LHCN-M2 (cell line): ENCODE data around the gene TMEM273. TPM values are rescaled to one million over a fixed set of nuclear protein-coding genes. Genes with fewer than 3 reads are reported as not detected.

Experiments
- DNase-seq: peaks from one replicate; pipeline ENCODE4 v3.0.0-alpha.2; 2012; ENCODE audit warnings: low read depth
- total RNA-seq: library from RNA; depleted of rRNA; stranded (reverse); fragments of >200 nt; gene quantifications from 2 replicates; pipeline ENCODE4 v1.2.3, GENCODE V29; 2014

Gene TMEM273
- total RNA-seq, 1 experiment from 2014 or later, result not detected

DNA sequence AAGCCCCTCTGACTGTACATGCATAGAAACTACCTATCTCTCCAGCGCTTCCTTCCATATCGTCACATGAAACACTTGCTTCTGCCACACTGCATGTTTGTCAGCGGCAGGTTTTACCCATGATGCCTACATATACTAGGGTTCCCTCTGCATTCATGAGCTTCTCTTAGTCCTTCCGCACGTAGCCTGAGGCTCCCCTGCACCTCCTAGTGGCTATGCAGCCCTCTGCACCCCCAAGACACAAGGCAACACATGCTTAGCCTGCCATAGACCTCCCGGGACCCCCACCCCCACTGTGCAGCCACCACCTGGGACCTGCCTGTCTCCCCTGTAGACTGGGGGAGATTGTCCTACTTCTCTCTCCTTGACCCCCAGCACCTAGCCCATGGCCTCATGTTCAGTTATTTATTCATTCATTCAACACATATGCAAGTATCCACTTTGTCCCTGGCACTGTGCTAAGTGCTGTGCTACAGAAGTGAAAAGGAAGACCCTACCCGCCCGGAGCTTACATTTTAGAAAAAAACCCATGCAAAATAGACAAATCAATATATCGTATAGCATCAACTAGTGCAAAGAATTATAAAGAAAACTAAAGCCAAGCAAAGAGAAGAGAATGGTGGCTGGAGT lies 23.5 kb downstream of the TMEM273 start:
- DNase-seq, result no peak

DNA sequence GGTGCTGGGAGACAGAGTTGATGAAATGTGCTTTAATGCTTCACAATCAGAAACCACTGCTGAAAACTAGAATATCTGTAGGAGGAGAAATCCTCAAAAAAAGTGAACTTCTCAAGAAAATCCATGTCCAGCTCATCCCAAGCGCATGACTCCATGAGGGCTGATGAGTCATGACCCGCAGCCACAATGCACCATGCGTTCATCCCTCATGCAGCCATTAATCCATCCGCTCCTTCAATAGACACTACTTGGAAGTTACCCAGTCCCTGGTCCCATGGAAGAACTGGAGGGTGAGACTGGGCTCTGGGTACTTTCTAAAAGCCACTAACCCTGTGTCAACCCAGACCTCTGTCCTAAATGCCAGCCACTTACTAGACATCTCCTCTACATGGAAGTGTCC lies 24.4 kb downstream of the TMEM273 start:
- DNase-seq, result peak; percentile 84

DNA sequence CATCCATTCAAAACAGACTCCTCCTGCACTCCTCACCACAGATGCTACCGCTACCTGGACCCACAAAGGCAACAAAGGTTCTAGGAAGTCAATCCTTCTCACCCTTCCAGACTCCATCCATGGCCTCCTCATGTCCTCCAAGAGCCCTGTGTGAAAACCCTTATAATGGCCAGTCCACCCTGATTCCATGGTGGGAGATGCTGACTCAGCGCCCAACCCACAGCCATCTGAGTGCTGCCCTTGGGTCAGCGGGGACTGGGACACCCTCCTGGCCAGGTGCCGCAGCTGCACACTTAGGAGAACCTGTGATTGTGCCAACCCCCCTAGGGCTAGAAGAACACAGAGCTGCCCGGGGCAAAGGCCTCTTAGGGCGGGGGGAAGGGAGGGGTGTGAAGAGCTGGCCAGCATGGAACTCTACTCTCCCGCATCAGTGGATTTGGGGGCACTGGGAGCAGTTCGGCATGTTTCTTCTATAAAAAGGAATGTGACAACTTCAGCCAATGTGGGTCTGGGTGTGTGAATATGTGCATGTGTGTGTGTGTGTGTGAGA lies 25.4 kb downstream of the TMEM273 start:
- DNase-seq, result no peak

DNA sequence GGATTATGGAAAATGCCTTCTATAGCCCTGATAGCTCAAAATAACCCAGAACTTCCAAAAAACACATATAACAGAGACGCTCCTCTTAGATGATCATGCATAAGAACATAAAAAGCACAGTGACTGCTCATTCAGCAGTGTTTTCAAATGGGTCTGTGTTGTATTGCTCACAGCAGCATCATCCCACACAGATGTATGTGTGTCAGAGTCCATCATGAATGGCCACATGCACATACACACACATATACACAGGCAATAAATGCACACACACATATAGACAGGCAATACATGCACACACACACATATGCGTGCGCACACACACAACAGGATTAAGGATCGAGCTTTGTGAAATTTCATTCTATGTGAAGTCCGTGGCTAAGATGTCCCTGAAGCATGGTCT lies 26.1 kb downstream of the TMEM273 start:
- DNase-seq, result no peak

DNA sequence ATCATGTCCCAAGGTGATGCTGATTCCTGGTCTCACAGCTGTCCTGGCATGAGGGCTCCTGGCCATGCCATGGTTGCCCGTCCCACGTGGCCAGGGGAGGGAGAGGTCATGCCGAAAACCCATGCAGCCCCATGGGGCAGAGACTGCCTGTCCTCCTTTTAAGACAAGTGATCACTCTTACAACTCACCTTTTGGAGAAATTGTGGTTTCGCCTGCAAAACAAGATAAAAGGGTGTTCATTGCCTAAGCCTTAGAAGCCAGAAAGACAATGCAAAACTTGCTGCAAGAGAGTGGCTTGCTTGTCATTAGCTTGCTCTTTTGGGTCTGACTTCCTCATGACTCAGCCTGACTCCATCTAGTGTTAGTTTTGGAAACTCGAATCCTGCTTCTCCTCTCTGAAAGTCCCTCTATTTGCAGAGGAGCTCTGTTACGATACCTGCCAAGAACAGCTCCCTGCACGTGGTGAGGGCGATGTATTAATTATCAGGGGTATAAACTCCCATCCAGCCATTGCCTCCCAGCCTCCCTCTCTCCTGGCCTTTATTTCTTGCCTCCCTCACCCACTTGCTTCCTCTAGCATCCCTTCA lies 26.7 kb downstream of the TMEM273 start:
- DNase-seq, result peak; percentile 47

DNA sequence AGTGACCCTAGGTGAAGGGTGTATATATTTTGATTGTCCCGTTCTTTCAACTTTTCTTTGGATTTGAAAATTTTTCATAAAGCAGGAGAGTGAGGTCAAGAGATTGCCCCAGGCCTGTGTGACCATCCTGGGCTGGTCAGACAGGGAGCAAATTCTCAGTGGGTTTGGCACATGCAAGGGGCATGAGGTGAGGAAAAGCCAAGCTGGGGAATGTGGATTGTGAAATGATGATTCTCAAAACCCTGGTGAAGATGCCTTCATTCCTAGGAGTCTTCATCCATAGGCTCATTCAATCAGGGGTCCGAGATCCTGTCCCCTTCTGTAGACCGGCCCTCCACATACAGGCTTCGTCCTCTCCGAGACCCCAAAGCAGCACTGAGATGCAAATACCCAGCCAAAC lies 27.4 kb downstream of the TMEM273 start:
- no peak for DNase-seq

DNA sequence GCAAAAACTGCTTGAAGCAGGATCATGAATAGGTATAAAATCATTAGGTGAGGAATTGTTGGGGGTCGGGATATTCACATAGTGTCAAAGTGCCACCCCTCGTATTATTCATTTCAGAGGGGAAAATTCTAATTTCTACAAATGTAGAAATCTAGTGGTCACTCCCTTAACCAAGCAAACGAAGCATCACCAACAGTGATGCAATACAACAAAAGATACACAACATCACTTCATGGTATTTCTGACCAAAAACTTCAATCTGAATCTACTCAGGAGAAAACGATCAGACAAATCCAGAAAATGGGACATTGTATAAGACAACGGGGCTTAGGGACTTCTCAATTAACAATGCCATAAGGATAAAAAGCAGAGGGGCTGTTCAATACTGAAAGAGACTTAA lies 28.1 kb downstream of the TMEM273 start:
- DNase-seq, result no peak

DNA sequence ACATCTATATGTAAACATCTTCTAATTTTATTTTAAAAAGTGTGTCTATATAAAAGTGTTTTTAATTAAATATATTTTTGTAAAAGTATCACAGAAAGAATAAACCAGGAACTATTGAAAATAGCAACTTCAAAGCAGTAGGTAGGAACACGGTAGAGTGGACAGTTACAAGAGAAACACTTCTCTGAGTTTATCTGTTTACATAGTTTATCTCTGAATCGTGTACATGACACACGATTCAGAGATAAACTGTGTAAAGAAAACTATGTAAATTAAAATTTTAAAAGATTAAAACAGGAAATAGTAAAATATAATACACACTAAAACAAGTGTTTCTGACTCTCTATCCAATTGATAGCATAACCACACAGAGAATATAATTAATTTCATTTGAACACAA lies 29.3 kb downstream of the TMEM273 start:
- no peak for DNase-seq

DNA sequence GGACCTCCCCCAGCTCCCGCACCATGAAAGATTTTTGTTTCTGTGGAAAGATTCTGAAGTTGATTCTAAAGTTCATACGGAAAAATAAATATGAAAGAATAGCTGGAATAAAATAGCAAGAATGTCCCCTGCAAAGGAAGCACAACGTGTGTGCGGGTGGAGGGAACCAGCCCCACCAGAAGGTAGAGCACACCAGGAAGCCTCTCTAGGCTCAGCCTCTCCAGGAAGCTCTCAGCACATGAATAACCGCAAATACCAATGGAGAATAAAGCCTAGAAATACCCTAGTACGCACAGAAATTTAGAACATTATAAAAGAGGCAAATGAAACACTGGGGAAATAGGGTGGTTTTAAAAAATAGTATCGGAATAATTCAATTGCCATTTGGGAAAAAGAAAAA lies 29.8 kb downstream of the TMEM273 start:
- no peak for DNase-seq

DNA sequence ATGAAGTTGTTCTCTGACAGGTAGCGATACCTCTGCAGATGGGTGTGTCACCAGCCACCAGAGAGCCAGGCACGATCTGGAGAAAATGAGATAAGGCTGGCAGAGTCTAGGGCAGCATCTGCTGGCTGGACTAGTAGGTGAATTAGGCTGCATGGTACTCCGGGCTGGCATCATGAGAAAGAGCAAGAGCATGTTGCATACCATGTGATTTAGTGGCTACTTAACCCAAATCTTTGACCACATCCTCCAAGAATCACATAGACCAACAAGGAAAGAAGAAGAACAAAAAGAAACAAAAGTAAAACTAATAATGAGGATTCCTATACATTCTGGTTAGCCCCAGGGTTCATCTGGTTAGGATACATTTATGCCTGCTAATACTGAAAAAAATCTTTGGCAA lies 31.0 kb downstream of the TMEM273 start:
- no peak for DNase-seq

DNA sequence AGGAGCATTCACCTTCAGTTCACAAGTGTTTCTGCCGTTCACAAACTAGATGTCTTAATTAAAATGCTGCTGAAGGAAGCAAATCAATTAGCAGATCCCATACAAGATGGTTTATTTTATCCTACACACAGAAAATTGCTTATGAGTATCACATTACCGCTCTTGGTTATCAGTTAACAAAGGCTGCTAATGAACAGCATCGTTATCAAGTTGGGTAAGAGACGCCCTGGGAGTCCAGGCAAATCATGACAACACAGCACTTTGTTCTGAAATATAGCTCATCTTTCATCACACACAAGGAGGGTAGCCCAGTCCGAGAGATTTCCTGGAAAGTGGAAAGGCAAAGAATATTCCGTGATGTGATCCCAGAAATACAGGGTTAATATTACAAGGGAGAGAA lies 33.5 kb downstream of the TMEM273 start:
- DNase-seq, result no peak

DNA sequence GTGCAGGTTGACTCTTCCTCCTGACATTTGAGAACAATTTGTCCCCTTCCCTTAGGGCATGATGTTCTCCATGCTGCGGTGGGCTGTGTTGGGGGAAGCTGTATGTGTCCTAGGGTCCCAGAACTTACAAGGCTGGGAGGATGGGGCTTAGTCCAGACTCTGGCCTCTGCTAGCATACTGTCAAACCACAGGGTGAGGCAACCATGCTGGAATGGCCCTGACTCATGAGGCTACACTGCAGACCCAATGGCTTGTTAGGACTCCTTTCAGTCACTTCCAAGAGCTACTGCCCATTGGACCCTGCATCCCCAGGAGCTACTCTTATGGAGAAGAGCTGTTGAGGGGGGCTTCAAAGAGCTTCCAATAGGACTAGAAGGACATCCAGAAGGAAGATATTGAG lies 34.2 kb downstream of the TMEM273 start:
- peak; percentile 44 for DNase-seq

DNA sequence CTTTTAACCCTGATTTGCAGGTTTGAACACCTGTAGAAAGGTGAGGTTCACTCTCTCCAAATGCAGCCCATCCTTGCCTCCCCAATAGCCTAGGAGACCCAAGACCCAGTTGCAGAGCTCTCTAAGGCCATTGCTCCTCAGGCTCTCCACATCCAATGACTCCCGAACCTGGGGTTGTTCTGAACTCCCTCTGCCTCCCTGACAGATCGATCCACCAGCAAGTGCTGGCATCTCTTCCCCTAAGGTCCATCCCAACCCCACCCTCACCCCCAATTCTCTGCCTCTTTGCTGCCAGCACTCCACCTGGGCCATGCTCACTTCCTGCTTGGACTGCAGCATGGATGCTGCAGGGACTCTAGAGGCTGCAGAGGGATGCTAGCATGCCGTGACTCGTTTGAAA lies 35.1 kb downstream of the TMEM273 start:
- DNase-seq, result no peak

DNA sequence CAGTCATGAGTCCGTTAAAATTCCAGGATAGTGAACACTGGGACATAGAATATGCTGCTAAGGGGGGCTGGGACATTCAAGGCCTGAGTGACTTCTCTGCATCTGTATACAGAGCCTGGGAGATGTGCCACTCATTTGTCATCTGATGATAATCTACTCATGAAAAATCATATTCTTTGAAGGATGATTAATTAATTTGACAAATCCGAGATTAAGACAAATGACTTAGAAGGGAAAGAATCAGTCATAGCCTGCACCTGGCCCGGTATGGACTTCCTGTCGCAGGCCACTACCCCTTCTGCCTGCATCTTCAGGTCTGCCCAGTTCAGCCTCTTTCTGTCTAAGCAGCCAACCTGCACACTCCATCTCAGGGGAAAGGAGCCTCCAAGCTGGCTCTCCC lies 35.5 kb downstream of the TMEM273 start:
- DNase-seq, result no peak

DNA sequence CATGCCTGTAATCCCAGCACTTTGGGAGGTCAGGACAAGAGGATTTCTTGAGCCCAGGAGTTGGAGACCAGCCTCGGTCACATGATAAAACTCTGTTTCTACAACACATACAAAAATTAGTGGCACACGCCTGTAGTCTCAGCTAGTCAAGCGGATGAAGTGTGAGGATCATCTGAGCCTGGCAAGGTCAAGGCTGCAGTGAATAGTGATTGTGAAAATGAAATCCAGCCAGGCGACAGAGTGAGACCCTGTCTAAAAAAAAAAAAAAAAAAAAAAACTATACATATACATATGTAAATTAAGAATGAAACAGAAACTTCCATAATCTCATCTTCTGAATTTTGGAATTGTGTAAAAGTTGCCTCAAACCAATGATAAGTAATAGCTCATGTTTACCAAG lies 36.2 kb downstream of the TMEM273 start:
- DNase-seq, result no peak

DNA sequence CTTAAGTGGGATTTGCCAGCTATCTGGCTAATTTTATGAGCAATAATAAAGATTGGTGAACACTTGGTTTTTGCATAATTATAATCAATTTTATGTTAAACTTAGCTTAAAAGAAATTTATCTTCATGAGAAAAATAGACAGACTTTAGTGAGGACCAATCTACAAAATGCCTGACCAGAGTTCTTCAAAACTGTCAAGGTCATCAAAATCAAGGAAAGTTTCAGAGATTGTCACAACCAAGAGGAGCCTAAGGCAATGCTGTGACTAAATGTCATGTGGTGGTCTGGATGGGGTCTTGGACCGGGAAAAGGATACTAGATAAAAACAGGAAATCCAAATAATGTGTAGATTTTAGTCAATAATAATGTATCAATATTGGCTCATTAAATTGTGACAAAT lies 36.7 kb downstream of the TMEM273 start:
- DNase-seq, result no peak

DNA sequence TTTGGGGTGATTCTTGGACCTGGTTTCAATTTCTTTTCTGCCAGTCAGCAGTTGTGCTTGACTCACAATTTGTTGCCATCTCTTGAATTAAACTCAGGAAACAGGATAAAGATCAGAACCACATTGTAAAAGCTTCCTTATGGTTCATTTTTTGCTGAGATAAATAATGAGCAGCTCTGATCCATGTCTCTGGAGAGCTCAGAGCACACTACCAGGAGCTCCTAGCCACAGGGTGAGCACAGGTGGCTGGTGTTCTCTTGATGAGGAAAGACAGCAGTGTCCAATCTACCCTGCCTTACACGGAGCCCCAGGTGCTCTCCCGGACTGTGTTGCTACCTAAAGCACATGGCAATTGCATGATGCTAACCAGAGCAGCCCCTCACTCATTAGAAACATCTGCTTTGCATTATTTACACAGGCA lies 37.2 kb downstream of the TMEM273 start:
- DNase-seq, result no peak

DNA sequence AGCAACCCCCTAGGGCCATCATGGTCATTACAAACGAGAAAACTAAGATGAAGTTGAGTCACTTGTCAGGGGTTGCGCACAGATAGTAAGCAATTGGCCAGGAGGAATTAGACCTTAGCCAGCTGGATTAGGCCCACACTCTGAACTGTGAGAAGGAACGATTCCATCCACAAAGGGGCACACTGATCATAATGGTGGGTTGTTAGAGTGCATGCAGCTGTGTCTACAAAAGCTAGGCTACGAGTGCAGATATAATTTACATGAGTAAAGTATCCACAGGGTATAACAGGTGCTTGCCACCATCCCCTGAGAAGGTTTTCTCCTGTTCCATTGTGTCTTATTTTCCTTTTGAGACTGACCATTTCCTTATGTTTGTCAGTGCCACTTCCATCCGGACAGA lies 37.8 kb downstream of the TMEM273 start:
- no peak for DNase-seq

DNA sequence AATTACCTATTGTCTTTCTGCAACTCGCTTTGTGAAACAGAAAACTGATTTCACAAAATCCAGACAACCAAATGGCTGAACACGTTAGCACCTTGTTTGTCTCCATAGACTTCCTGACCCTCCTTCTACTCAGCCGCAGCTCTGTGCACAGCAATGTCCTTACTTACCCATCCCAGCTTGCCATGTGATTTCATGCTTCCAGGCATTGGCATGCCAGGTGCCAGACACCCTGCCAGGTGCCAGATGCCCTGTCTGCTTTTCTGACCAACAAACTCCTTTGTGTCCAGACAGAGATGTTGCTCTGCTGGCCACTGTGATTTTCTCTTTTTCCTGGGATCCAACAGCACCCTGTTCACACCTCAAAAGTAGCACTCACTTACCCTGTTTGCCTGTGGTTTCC lies 38.3 kb downstream of the TMEM273 start:
- DNase-seq, result no peak

DNA sequence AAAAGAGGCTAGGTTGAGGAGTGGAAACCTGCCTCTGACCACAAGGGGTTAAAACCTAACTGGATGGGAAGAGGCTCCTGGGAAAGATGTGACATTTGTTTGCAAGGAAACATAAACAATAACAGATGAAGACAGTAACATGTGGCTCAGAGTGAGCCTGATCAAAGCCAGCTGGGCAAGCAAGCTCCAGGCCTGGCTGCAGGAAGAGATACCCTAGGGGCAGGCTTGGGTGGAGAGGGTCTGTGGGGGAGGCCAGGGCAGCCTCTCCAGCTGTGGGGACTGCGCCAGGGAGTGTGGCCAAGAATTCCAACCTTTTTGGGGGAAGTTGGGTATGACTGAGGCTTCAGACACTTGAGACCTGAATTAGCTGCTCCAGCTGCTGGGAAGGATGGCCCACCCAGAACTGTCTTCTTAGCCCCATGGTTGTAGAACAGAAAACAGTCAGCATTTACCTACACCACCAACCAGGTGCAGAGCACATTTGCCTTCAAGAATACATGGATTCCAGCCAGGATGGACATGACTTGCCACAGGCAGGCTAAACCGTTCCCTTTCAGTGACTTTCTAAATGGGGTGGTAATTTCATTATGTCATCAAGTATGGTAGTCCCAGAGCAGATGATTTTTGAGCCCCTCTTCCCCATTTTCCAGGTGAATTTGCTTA lies 44.0 kb downstream of the TMEM273 start:
- no peak for DNase-seq

DNA sequence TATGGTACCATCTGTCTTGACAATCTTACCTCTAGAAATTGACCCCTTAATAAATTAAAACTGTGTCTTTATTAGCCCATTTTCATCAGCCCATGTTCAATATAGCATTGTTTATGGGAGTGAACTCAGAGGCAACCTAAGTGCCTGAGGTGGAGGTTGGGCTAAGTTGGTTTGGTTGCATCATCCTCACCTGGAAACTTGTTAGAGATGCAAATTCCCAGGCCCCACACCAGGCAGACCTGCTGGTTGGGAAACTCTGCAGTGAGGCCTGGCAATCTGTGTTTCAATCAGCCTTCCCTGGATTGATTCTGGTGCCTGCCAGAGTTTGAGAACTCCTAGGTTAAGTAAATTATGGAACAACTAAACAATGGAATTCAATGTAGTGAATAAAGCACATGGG lies 44.9 kb downstream of the TMEM273 start:
- DNase-seq, result no peak

DNA sequence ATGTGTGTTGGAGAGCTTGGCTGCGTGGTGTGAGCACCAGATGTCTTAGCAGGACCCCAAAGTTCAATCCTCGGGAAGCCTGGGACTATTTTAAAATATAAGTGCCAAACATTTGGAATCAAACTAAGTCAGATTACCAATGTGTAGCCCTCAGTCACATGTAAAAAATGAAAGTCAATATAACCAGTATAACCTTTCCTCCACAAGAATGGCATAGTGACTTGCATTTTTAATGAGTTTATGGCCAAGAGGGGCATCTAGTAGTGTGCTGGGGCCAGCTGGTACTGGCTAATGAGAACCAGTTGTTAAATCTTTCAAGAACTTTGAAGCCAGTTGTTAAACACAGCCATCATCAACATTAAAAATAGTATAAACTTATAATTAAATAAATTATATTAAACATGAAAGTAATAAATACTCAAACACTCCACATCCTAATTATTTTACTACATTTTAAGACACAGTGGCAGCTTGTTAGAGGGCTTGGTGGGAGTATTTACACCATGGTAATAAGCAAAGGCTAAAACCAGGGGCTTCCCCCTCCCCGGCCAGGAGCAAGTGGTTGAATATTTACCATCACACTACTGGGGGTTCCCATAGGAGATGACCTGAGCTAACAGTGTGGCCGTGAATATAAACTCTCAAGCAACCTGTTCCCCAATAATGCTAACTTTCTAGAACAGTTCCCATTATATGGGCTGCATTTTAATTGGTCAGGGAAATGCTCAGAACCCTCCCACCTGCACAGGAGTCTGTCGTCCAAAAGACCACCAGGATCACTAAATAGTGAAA lies 46.5 kb downstream of the TMEM273 start:
- no peak for DNase-seq
